ENCODE data around the gene EFCAB14. TPM values are rescaled to one million over a fixed set of nuclear protein-coding genes. Genes with fewer than 3 reads are reported as not detected.
"Not testable (repeated sequence)": the region's sequence is repeated elsewhere in the genome, so short reads cannot be mapped to it uniquely, and the experiment has no call there.

The EFCAB14 gene
- total RNA-seq, 1 experiment from 2014 or later, result 52.5 TPM

- H3K4me3 ChIP-seq (replicated peaks in 1 of 2; ENCODE audit: low read depth in 1 of 2, low read length in 2 of 2); H3K27ac ChIP-seq (ENCODE audit: low read depth, low read length); DNase-seq (ENCODE audit: low read depth, low spot score); RAD21 ChIA-PET (ENCODE audit: low non-redundant PET in 1 of 2, low total read pairs in 2 of 2, uncharacterized antibody in 2 of 2, unreplicated experiment in 2 of 2); H4K20me1 ChIP-seq (ENCODE audit: insufficient read depth); H2AFZ ChIP-seq (ENCODE audit: low read depth, low read length, poor library complexity, severe bottlenecking); H3K36me3 ChIP-seq (ENCODE audit: control insufficient read depth in 1 of 2, insufficient read depth in 2 of 2, low read length in 2 of 2); H3K9ac ChIP-seq (ENCODE audit: low read length); H3K9me3 ChIP-seq (ENCODE audit: control insufficient read depth in 1 of 2, insufficient read depth in 1 of 2, low read depth in 1 of 2, low read length in 2 of 2); H3K4me1 ChIP-seq (ENCODE audit: control insufficient read depth in 1 of 2, insufficient read depth in 2 of 2, low read length in 2 of 2); H3K27me3 ChIP-seq (ENCODE audit: insufficient read depth, low read length); BruUV-seq (replicated peaks); H3K79me2 ChIP-seq (ENCODE audit: insufficient read depth, low read length); POLR2A ChIA-PET; ATAC-seq; H3K9me2 ChIP-seq (ENCODE audit: insufficient read depth); H3K4me2 ChIP-seq (ENCODE audit: low read length): not testable (repeated sequence)
- intact Hi-C loops (cut with micrococcal nuclease), result loop anchor here (5.0 kb wide), 2 partner anchors 191 to 286 kb away; a partner anchor contains a TSS
- CTCF ChIA-PET, result interaction anchor here (1.3 kb wide), 1 partner anchor 11 kb away, joined by 3 read pairs; no protein-coding TSS in a partner anchor
Measured at GRCh38 chr1:46728327-46728873, 9.5 kb upstream of the EFCAB14 start.

GRCh38 chr1:46725736-46726108 is 6.8 kb upstream of the EFCAB14 start:
- no TSS peak for BruUV-seq (replicated peaks)
- DNase-seq (ENCODE audit: low read depth, low spot score) (no peak), ATAC-seq (no peak)
- Histone ChIP-seq H3K27ac (ENCODE audit: low read depth, low read length) (no peak overlapping the region), H2AFZ (ENCODE audit: low read depth, low read length, poor library complexity, severe bottlenecking) (no peak overlapping the region), H3K36me3 (ENCODE audit: control insufficient read depth in 1 of 2, insufficient read depth in 2 of 2, low read length in 2 of 2) (no peaks in the 10 kb centered on the region), H3K79me2 (ENCODE audit: insufficient read depth, low read length) (no peaks in the 10 kb centered on the region), H3K4me1 (ENCODE audit: control insufficient read depth in 1 of 2, insufficient read depth in 2 of 2, low read length in 2 of 2) (peaks cover 0 to 6% of the 10 kb centered on the region in 2 experiments; a peak in 1 of 4 replicates), H3K9me2 (ENCODE audit: insufficient read depth) (no peaks in the 10 kb centered on the region), H3K27me3 (ENCODE audit: insufficient read depth, low read length) (peaks cover 3% of the 10 kb centered on the region; the same call in 1 of the 2 replicates), H3K4me3 (replicated peaks in 1 of 2; ENCODE audit: low read depth in 1 of 2, low read length in 2 of 2) (no peak overlapping the region), H3K9me3 (ENCODE audit: control insufficient read depth in 1 of 2, insufficient read depth in 1 of 2, low read depth in 1 of 2, low read length in 2 of 2) (no peaks in the 10 kb centered on the region), H4K20me1 (ENCODE audit: insufficient read depth) (no peaks in the 10 kb centered on the region), H3K4me2 (ENCODE audit: low read length) (no peak overlapping the region), H3K9ac (ENCODE audit: low read length) (no peak overlapping the region)
- intact Hi-C loops (cut with micrococcal nuclease), result loop anchor here (1.0 to 5.0 kb wide), 3 partner anchors 103 to 283 kb away; a partner anchor contains a TSS
- TF ChIP-seq POLR2AphosphoS5 (IDR thresholded peaks at IDR 0.05; ENCODE audit: low read depth, low read length) (no peak), SRF (IDR thresholded peaks at IDR 0.05; ENCODE audit: low read depth) (no peak), ZNF274 (IDR thresholded peaks at IDR 0.05; ENCODE audit: low read depth, low read length) (no peak), ZBTB33 (IDR thresholded peaks at IDR 0.05; ENCODE audit: extremely low read depth, insufficient replicate concordance, low read length) (no peak), SP1 (IDR thresholded peaks at IDR 0.05; ENCODE audit: low read depth) (no peak), POLR2A (IDR thresholded peaks at IDR 0.05; ENCODE audit: borderline replicate concordance, extremely low read depth, insufficient read depth, insufficient read length) (no peak), EZH2phosphoT487 (IDR thresholded peaks at IDR 0.05; ENCODE audit: borderline replicate concordance) (no peak), JUND (IDR thresholded peaks at IDR 0.05) (no peak), FOSL1 (IDR thresholded peaks at IDR 0.05; ENCODE audit: low read depth) (0 out of 2 replicates have a peak, but pooled peaks have one; percentile 11)
- POLR2A ChIA-PET, result no interaction called here
- CTCF ChIA-PET, result interaction anchor here (0.6 to 2.0 kb wide), 7 partner anchors 17 to 279 kb away, joined by 3 to 7 read pairs (median 4); no protein-coding TSS in a partner anchor
- RAD21 ChIA-PET (ENCODE audit: low non-redundant PET in 1 of 2, low total read pairs in 2 of 2, uncharacterized antibody in 2 of 2, unreplicated experiment in 2 of 2), result interaction anchor here (1.0 to 1.4 kb wide), 2 partner anchors 103 to 121 kb away, joined by 4 read pairs; partner anchors contain the start of gene MKNK1 (in 1 of the 2)
